Activated T-cell treated with anti-CD3 and anti-CD28 coated beads, Interleukin-2, amount 50 U/mL, for 24 hours (primary cell): Measurements from ENCODE around the gene MPRIP.

Source experiments
- DNase-seq: peaks from one replicate; pipeline ENCODE4 v3.0.0-alpha.2; 2020
- H3K27ac Mint-ChIP-seq: 2 replicates; pipeline ENCODE4 v1.8.0; 2020; ENCODE audit warnings: mild to moderate bottlenecking, mixed read lengths
- H3K27me3 Mint-ChIP-seq: 2 replicates; pipeline ENCODE4 v1.8.0; 2020; ENCODE audit warnings: mixed read lengths
- H3K36me3 Mint-ChIP-seq: 2 replicates; pipeline ENCODE4 v1.8.0; 2020; ENCODE audit warnings: low read depth, mixed read lengths
- H3K4me1 Mint-ChIP-seq: 2 replicates; pipeline ENCODE4 v1.8.0; 2020; ENCODE audit warnings: low read depth, mixed read lengths
- H3K4me3 Mint-ChIP-seq: 2 replicates; pipeline ENCODE4 v1.8.0; 2020; ENCODE audit warnings: mild to moderate bottlenecking, moderate library complexity, mixed read lengths
- H3K9me3 Mint-ChIP-seq: 2 replicates; pipeline ENCODE4 v1.8.0; 2020; ENCODE audit warnings: mixed read lengths

Gene MPRIP

GRCh38 chr17:17115620-17116019, 73.4 kb downstream of the MPRIP start:
- H3K4me3 Mint-ChIP-seq, result no peak overlapping the region
- no peaks in the 10 kb centered on the region for H3K27me3 Mint-ChIP-seq
- peaks cover 79% of the 10 kb centered on the region for H3K4me1 Mint-ChIP-seq

DNA sequence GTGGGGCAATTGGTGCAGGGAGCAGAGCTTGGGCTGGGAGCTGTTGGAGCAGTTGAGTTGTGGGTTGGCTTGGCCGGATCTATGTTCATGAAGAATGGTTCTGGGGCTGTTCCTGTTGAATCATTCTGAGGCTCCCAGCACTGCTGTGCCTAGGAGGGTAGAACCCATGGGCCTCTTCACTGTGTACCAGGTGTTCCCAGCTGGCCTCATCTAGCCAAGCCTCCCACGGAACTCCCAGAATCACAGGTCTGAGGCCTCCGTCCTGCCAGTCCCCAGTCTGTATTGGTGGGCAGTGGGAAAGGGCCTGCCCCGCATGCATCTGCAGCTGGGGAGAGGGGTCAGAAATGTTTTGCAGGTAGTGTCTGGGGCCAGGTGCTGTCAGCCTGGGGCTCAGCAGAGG, 74.1 kb downstream of the MPRIP start:
- H3K27ac Mint-ChIP-seq, result peak overlapping the region; percentile 75
- H3K36me3 Mint-ChIP-seq, result no peaks in the 10 kb centered on the region
- H3K4me3 Mint-ChIP-seq, result no peak overlapping the region
- peaks cover 83% of the 10 kb centered on the region for H3K4me1 Mint-ChIP-seq
- no peaks in the 10 kb centered on the region for H3K9me3 Mint-ChIP-seq
- DNase-seq, result no peak
- H3K27me3 Mint-ChIP-seq, result no peaks in the 10 kb centered on the region

More at GRCh38 chr17:17115620-17116019, 73.4 kb downstream of the MPRIP start:
- Mint-ChIP-seq H3K9me3 (no peaks in the 10 kb centered on the region), H3K36me3 (no peaks in the 10 kb centered on the region), H3K27ac (peak overlapping the region; percentile 60)
- no peak for DNase-seq

GRCh38 chr17:17117923-17118322, 75.7 kb downstream of the MPRIP start:
- DNase-seq, result no peak
- Mint-ChIP-seq H3K36me3 (no peaks in the 10 kb centered on the region), H3K4me1 (peaks cover 89% of the 10 kb centered on the region), H3K4me3 (no peak overlapping the region), H3K27me3 (no peaks in the 10 kb centered on the region), H3K27ac (peak overlapping the region; percentile 93), H3K9me3 (no peaks in the 10 kb centered on the region)

- H3K9me3 Mint-ChIP-seq, result no peaks in the 10 kb centered on the region
- no peak overlapping the region for H3K4me3 Mint-ChIP-seq
- peaks cover 89% of the 10 kb centered on the region for H3K4me1 Mint-ChIP-seq
- no peak for DNase-seq
- H3K36me3 Mint-ChIP-seq, result no peaks in the 10 kb centered on the region
- H3K27me3 Mint-ChIP-seq, result no peaks in the 10 kb centered on the region
- peak overlapping the region; percentile 93 for H3K27ac Mint-ChIP-seq
These were observed 76.1 kb downstream of the MPRIP start for GRCh38 chr17:17118399-17118798.

GRCh38 chr17:17119106-17119505, 76.8 kb downstream of the MPRIP start:
- Mint-ChIP-seq H3K4me3 (peak overlapping the region; percentile 7), H3K4me1 (peaks cover 90% of the 10 kb centered on the region), H3K27ac (peak overlapping the region; percentile 93), H3K9me3 (no peaks in the 10 kb centered on the region), H3K36me3 (no peaks in the 10 kb centered on the region), H3K27me3 (no peaks in the 10 kb centered on the region)
- no peak for DNase-seq

DNA sequence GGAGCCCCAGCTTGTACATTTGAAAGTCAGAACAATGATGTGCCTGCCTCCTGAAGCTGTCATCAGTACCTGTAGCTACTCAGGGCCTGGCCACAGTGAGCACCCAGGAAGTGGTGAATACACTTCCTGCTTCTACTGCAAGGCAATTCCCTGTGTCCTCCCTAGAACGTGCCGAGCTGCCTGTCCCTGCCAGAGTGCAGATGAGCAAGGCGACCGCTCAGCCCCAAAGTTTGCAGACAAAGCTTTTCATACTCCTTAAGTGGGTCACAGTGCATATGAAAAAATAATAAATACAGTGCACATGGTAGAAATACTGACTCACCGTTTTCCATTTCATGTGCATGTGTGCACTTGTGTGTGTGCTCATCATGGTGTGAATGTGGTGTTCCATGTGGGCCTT, 77.3 kb downstream of the MPRIP start:
- Mint-ChIP-seq H3K36me3 (no peaks in the 10 kb centered on the region), H3K4me3 (peak overlapping the region; percentile 7), H3K9me3 (no peaks in the 10 kb centered on the region), H3K27ac (peak overlapping the region; percentile 93), H3K27me3 (no peaks in the 10 kb centered on the region), H3K4me1 (peaks cover 90% of the 10 kb centered on the region)
- peak; percentile 74 for DNase-seq

- Mint-ChIP-seq H3K9me3 (no peaks in the 10 kb centered on the region), H3K27me3 (no peaks in the 10 kb centered on the region), H3K4me1 (peaks cover 90% of the 10 kb centered on the region), H3K4me3 (no peak overlapping the region), H3K36me3 (no peaks in the 10 kb centered on the region), H3K27ac (peak overlapping the region; percentile 93)
- no peak for DNase-seq
These were observed 78.0 kb downstream of the MPRIP start for GRCh38 chr17:17120294-17120693.

DNA sequence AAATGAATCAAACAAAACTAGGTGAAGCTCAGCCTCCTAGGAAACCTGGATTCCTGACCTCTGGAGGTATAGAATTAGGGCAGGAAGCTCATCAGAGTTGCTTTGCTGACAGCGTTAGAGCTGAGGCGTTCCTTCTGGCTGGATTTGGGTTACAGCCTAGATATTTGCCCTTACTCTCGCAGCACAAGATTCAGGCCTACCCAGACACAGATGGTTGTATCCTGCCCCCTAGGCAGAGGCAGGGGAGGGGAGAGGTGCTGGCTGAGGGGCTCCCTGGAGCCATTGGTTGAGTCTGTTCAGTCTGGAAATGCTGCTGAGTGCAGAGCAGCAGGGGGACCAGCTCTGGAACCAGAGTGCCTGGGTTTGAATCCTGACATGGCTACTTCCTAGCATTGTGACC, 78.4 kb downstream of the MPRIP start:
- peak overlapping the region; percentile 93 for H3K27ac Mint-ChIP-seq
- no peaks in the 10 kb centered on the region for H3K27me3 Mint-ChIP-seq
- no peak for DNase-seq
- peaks cover 90% of the 10 kb centered on the region for H3K4me1 Mint-ChIP-seq
- no peaks in the 10 kb centered on the region for H3K36me3 Mint-ChIP-seq
- no peaks in the 10 kb centered on the region for H3K9me3 Mint-ChIP-seq
- no peak overlapping the region for H3K4me3 Mint-ChIP-seq

- H3K36me3 Mint-ChIP-seq, result no peaks in the 10 kb centered on the region
- peaks cover 92% of the 10 kb centered on the region for H3K4me1 Mint-ChIP-seq
- H3K27me3 Mint-ChIP-seq, result no peaks in the 10 kb centered on the region
- H3K4me3 Mint-ChIP-seq, result no peak overlapping the region
- H3K27ac Mint-ChIP-seq, result peak overlapping the region; percentile 93
- DNase-seq, result no peak
- H3K9me3 Mint-ChIP-seq, result no peaks in the 10 kb centered on the region
These were observed 78.9 kb downstream of the MPRIP start for GRCh38 chr17:17121162-17121561.

DNA sequence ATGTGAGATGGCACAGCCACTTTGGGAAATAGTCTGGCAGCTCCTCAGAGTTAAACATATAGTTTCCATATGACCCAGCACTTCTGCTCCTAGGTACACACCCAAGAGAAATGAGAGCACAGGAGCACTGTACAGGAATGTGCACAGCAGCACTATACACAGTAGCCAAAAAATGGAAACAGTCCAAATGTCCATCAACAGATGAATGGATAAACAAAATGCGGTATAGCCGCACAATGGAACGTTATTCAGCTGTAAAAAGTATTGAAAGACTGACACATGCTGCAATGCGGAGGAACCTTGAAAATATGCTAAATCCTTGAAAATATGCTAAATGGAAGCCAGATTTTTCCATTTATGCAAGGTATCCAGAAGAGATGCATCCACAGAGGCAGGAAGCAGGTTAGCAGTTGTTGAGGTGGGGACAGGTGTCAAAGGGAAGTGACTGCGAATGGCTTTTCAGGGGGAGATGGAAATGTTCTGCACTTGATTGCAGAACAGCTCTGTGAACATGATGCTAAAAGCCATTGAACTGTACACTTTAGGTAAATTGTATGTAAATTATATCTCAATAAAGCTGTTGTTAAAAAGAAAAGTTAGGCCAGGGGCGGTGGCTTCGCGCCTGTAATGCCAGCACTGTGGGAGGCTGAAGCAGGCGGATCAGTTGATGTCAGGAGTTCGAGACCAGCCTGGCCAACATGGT, 80.7 kb downstream of the MPRIP start:
- Mint-ChIP-seq H3K9me3 (no peaks in the 10 kb centered on the region), H3K36me3 (peaks cover 16% of the 10 kb centered on the region), H3K27me3 (no peaks in the 10 kb centered on the region), H3K4me1 (peaks cover 86% of the 10 kb centered on the region), H3K27ac (peak overlapping the region; percentile 14), H3K4me3 (no peak overlapping the region)
- no peak for DNase-seq

DNA sequence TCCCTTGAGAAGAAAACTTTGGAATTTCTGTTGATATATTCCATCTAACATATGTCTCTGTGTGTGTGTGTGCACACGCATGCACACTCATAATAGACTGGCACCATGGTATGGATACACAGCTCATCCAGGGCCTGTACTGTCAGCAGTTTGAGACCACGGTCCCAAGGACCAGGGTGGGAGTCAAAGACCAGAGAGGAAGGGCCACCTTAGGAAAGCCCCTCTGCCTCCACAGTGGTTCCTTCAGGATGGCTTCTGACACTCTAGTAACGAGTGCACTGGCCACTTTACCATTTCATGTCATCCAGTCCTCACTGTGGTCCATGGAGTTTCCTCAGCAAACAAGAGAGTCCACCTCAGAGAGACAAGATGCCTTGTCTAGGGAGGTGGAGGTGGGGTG, 82.1 kb downstream of the MPRIP start:
- H3K4me3 Mint-ChIP-seq, result no peak overlapping the region
- H3K9me3 Mint-ChIP-seq, result no peaks in the 10 kb centered on the region
- H3K27ac Mint-ChIP-seq, result peak overlapping the region; percentile 72
- peaks cover 28% of the 10 kb centered on the region for H3K36me3 Mint-ChIP-seq
- peaks cover 72% of the 10 kb centered on the region for H3K4me1 Mint-ChIP-seq
- H3K27me3 Mint-ChIP-seq, result no peaks in the 10 kb centered on the region
- DNase-seq, result no peak

DNA sequence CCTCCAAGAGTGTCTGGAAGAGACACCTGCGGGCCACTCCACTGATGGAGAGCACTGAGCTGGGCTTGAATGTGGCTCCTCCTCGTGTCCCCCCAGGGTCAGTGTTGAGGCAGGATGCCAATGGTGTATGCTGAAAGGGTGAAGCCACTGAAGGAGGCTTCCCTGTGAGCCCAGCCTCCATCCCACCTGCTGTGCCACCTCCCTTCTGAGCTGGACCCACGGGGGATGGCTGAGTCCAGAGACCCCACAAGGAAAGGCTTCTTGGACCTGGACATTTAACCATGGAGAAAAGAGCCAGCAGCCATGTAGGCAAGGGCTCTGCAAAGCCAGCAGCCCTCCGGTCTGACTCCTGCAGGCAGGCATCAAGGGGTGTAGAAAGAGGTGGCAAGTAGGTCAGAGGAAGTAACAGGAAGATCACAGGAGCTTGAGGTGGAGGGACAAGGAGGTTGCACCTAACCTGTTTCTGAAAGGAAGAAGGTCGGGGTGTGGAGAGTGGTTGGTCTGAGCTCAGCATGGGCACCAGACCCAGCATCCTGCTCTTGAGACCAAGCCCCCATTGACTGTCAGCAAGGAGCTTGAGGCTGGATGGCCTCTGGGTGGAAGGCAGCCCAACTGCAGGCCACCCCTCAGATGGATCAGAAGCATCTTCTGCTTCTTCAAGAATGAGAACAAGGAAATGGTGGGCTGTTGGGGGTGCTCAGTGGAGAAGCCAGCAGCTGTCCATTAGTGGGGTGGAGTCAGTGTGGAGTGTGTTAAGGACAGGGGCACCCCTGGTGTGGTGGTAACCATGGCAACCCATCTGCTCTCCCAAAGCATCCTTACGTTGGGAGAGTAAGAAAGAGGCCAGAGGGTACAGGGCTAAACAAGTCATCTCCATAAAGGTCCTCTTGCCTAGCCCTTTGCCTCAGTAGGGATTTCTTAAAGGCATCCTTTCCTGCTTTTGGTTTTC, 83.2 kb downstream of the MPRIP start:
- Mint-ChIP-seq H3K27me3 (no peaks in the 10 kb centered on the region), H3K4me1 (peaks cover 61% of the 10 kb centered on the region), H3K9me3 (no peaks in the 10 kb centered on the region), H3K27ac (peak overlapping the region; percentile 71), H3K4me3 (no peak overlapping the region), H3K36me3 (peaks cover 34% of the 10 kb centered on the region)
- DNase-seq, result no peak

- Mint-ChIP-seq H3K4me3 (no peak overlapping the region), H3K27ac (peak overlapping the region; percentile 72), H3K36me3 (peaks cover 41% of the 10 kb centered on the region), H3K9me3 (no peaks in the 10 kb centered on the region), H3K27me3 (no peaks in the 10 kb centered on the region), H3K4me1 (peaks cover 51% of the 10 kb centered on the region)
- DNase-seq, result no peak
These were observed 84.2 kb downstream of the MPRIP start for GRCh38 chr17:17126131-17127110.

- Mint-ChIP-seq H3K27me3 (no peaks in the 10 kb centered on the region), H3K4me1 (peaks cover 44% of the 10 kb centered on the region), H3K9me3 (no peaks in the 10 kb centered on the region), H3K27ac (peak overlapping the region; percentile 72), H3K36me3 (peaks cover 48% of the 10 kb centered on the region), H3K4me3 (no peak overlapping the region)
- DNase-seq, result no peak
These were observed 84.9 kb downstream of the MPRIP start for GRCh38 chr17:17127156-17127555.
